Trophoblast cell (in vitro differentiated cells and primary cell): Measurements from ENCODE around the gene ANKRD42.

Experiments used
- DNase-seq, 2 donors: peaks; one replicate each; pipeline ENCODE4 v3.0.0-alpha.2; 2016
- H2AFZ ChIP-seq: 2 replicates; pipeline ENCODE4 v1.6.1; 2013; ENCODE audit warnings: low read length, moderate library complexity, mild to moderate bottlenecking; ENCODE audit not compliant: insufficient read depth, poor library complexity
- H2AK5ac ChIP-seq: 2 replicates; pipeline ENCODE4 v1.6.1; 2013; ENCODE audit warnings: mild to moderate bottlenecking, low read length
- H2BK120ac ChIP-seq: 2 replicates; pipeline ENCODE4 v1.6.1; 2013; ENCODE audit warnings: low read length, mild to moderate bottlenecking, moderate library complexity; ENCODE audit not compliant: insufficient read depth, poor library complexity
- H2BK12ac ChIP-seq: 2 replicates; pipeline ENCODE4 v1.6.1; 2013; ENCODE audit warnings: mild to moderate bottlenecking, low read length, moderate library complexity
- H2BK5ac ChIP-seq: 2 replicates; pipeline ENCODE4 v1.6.1; 2013; ENCODE audit warnings: low read length, low read depth, moderate library complexity, mild to moderate bottlenecking; ENCODE audit not compliant: poor library complexity
- H3K14ac ChIP-seq: 2 replicates; pipeline ENCODE4 v1.6.1; 2013; ENCODE audit warnings: mild to moderate bottlenecking, low read length
- H3K18ac ChIP-seq: 2 replicates; pipeline ENCODE4 v1.6.1; 2013; ENCODE audit warnings: mild to moderate bottlenecking, low read length
- H3K23ac ChIP-seq: 2 replicates; pipeline ENCODE4 v1.6.1; 2013; ENCODE audit warnings: low read length
- H3K27ac ChIP-seq: 2 replicates; pipeline ENCODE4 v1.5.1; 2013; ENCODE audit warnings: low read depth, mild to moderate bottlenecking, inconsistent platforms, low read length, moderate library complexity
- H3K27me3 ChIP-seq: 2 replicates; pipeline ENCODE4 v1.6.1; 2013; ENCODE audit warnings: inconsistent platforms, mild to moderate bottlenecking, low read length, moderate library complexity; ENCODE audit not compliant: insufficient read depth
- H3K36me3 ChIP-seq, 2 experiments: 1 replicate in 1 of 2; 2 replicates in 1 of 2; pipeline ENCODE4 v1.6.1; 2013; ENCODE audit warnings: low read length in 2 of 2, mild to moderate bottlenecking in 2 of 2, moderate library complexity in 1 of 2; ENCODE audit not compliant: insufficient read depth in 2 of 2, control insufficient read depth in 1 of 2
- H3K4ac ChIP-seq: 2 replicates; pipeline ENCODE4 v1.6.1; 2013; ENCODE audit warnings: low read depth, mild to moderate bottlenecking, low read length, moderate library complexity
- H3K4me1 ChIP-seq, 2 experiments: 1 replicate in 1 of 2; 2 replicates in 1 of 2; pipeline ENCODE4 v1.6.1; 2013; ENCODE audit warnings: low read length in 2 of 2, mild to moderate bottlenecking in 2 of 2, moderate library complexity in 1 of 2; ENCODE audit not compliant: insufficient read depth in 2 of 2, control insufficient read depth in 1 of 2
- H3K4me2 ChIP-seq: 2 replicates; pipeline ENCODE4 v1.6.1; 2013; ENCODE audit warnings: inconsistent platforms, mild to moderate bottlenecking, low read length, moderate library complexity
- H3K4me3 ChIP-seq: 2 replicates; pipeline ENCODE4 v1.5.1; 2013; ENCODE audit warnings: mild to moderate bottlenecking, low read depth, low read length, inconsistent platforms
- H3K79me1 ChIP-seq: one replicate; pipeline ENCODE4 v1.6.1; 2013; ENCODE audit warnings: low read length
- H3K79me2 ChIP-seq: 2 replicates; pipeline ENCODE4 v1.6.1; 2013; ENCODE audit warnings: low read length, mild to moderate bottlenecking; ENCODE audit not compliant: control insufficient read depth, insufficient read depth, poor library complexity
- H3K9ac ChIP-seq: 2 replicates; pipeline ENCODE4 v1.6.1; 2013; ENCODE audit warnings: mild to moderate bottlenecking, low read length
- H3K9me3 ChIP-seq: 2 replicates; pipeline ENCODE4 v1.6.1; 2013; ENCODE audit warnings: low read depth, mild to moderate bottlenecking, control low read depth, inconsistent platforms, low read length; ENCODE audit not compliant: insufficient read depth
- H4K12ac ChIP-seq: 2 replicates; pipeline ENCODE4 v1.6.1; 2013; ENCODE audit warnings: low read depth, mild to moderate bottlenecking, low read length, moderate library complexity
- H4K8ac ChIP-seq: 2 replicates; pipeline ENCODE4 v1.6.1; 2013; ENCODE audit warnings: low read depth, mild to moderate bottlenecking, low read length, moderate library complexity
- H4K91ac ChIP-seq: one replicate; pipeline ENCODE4 v1.6.1; 2013; ENCODE audit warnings: low read depth, mild to moderate bottlenecking, low read length, moderate library complexity
- WGBS: extraction: QIAGEN DNeasy Blood & Tissue Kit; methylation state at CpG from one replicate; pipeline ENCODE4 v1.1.7; 2013; ENCODE audit warnings: missing lambda C conversion rate; ENCODE audit not compliant: insufficient read length, insufficient coverage; ENCODE audit errors: extremely low coverage; 5-methylcytosine and 5-hydroxymethylcytosine counted together

The ANKRD42 gene

DNA sequence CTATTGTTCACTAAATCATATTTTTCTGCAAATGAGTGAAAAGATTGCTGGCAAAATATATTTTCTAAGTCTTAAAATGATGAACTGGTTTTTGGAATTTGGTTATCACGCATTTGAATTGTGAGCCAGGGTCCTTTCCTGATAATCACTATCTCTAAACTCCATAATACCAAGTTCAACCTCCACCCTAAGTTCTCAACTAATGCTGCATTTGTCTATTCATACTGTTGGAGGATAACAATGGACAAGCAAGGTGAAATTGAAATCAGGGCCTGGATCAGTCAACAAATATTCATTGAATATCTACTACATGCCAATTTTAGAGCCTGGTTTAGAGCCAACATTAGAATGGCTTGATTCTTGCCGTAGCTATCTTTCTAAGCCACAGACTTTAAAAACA lies 41.2 kb upstream of the ANKRD42 start:
- H3K18ac ChIP-seq, result no peak overlapping the region
- no peak overlapping the region for H2AK5ac ChIP-seq
- peaks cover 2% of the 10 kb centered on the region for H3K79me2 ChIP-seq
- no peaks in the 10 kb centered on the region for H3K9me3 ChIP-seq
- no peak overlapping the region for H4K12ac ChIP-seq
- H3K4me1 ChIP-seq, result no peaks in the 10 kb centered on the region
- no peak overlapping the region for H2AFZ ChIP-seq
- H4K91ac ChIP-seq, result no peak overlapping the region
- no peak overlapping the region for H4K8ac ChIP-seq
- no peak overlapping the region for H3K27ac ChIP-seq
- no peak overlapping the region for H3K9ac ChIP-seq
- no CpG with 5 or more reads among the region's 2 CpGs for WGBS
- no peak for DNase-seq
- no peak overlapping the region for H2BK5ac ChIP-seq
- no peak overlapping the region for H3K4ac ChIP-seq
- H3K4me3 ChIP-seq, result no peak overlapping the region
- H2BK12ac ChIP-seq, result no peak overlapping the region
- H3K36me3 ChIP-seq, result no peaks in the 10 kb centered on the region
- no peak overlapping the region for H3K4me2 ChIP-seq
- no peak overlapping the region for H3K23ac ChIP-seq
- peaks cover 9% of the 10 kb centered on the region for H3K79me1 ChIP-seq
- no peak overlapping the region for H2BK120ac ChIP-seq
- H3K27me3 ChIP-seq, result no peaks in the 10 kb centered on the region
- no peak overlapping the region for H3K14ac ChIP-seq

DNA sequence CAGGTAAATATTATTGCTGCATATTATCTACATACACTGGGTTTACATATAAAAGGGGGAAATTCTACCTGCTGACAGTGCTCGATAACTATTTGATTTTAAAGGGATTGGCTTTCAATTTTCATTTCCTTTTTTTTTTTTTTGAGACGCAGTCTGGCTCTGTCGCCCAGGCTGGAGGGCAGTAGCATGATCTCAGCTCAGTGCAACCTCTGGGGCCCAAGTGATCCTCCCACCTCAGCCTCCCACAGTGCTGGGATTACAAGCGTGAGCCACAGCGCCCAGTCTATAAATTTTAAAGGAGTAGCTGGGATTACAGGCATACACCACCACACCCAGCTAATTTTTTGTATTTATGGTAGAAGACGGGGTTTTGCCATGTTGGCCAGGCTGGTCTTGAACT lies 39.7 kb upstream of the ANKRD42 start:
- Histone ChIP-seq H3K18ac (no peak overlapping the region), H2BK120ac (no peak overlapping the region), H3K79me1 (peaks cover 17% of the 10 kb centered on the region), H3K27me3 (no peaks in the 10 kb centered on the region), H3K4ac (no peak overlapping the region), H3K4me2 (no peak overlapping the region), H3K4me3 (no peak overlapping the region), H2BK5ac (no peak overlapping the region), H2AK5ac (no peak overlapping the region), H2BK12ac (no peak overlapping the region), H3K9ac (no peak overlapping the region), H3K23ac (no peak overlapping the region), H2AFZ (no peak overlapping the region), H4K8ac (no peak overlapping the region), H3K36me3 (no peaks in the 10 kb centered on the region), H3K27ac (no peak overlapping the region), H3K14ac (no peak overlapping the region), H4K91ac (no peak overlapping the region), H3K4me1 (no peaks in the 10 kb centered on the region), H3K9me3 (no peaks in the 10 kb centered on the region), H4K12ac (no peak overlapping the region), H3K79me2 (peaks cover 11% of the 10 kb centered on the region)
- WGBS, result no CpG with 5 or more reads among the region's 6 CpGs
- DNase-seq, result no peak

DNA sequence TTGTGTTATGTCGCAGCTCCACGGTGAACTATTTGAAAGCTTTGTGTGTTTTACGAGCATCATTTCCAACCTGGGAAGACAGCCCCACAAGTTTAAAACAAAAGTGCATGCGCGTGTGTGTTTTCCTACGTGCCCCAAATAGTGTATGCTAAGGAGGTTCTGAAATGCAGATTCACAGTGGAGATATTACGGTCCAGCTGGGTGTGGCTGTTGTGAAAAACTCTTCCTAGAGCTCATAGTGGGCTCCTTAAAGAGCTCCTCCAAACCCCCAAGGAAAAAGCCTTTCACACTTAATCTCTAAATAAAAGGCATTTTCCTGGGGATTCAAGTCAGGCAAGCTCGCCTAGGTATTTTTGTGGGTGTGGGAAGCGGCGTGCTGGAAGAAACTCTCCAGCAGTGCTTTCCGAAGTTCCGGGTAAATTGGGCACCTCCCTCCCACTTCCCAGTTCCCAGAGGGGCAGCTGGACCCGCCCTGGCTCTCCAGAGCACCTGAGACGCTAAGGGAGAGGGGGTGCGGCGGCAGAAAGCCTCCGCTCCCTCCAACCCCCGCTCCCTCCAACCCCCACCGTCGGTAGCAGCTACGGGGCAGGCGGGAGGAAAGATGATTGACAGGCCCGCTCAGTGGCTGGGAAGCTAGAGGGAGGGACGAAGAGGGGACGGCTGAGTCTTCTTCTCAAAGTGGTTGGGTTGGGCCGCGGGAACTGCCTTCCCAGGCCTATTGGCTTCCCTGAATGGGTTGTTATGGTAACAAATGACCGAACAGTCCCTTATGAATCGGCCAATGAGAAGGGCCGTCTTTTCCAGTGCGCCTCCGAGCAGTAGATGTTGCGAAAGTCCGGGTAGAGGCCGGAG lies 37.1 kb upstream of the ANKRD42 start:
- Histone ChIP-seq H3K27me3 (no peaks in the 10 kb centered on the region), H3K79me1 (peaks cover 17% of the 10 kb centered on the region), H3K4me3 (peak overlapping the region; percentile 52), H4K12ac (peak overlapping the region; percentile 77), H3K23ac (no peak overlapping the region), H3K4me2 (peak overlapping the region; percentile 95), H3K9me3 (no peaks in the 10 kb centered on the region), H3K36me3 (peaks cover 0 to 2% of the 10 kb centered on the region in 2 experiments), H3K4me1 (peaks cover 4 to 6% of the 10 kb centered on the region in 2 experiments), H2BK12ac (no peak overlapping the region), H3K27ac (peak overlapping the region; percentile 57), H3K79me2 (peaks cover 16% of the 10 kb centered on the region), H2AK5ac (no peak overlapping the region), H3K9ac (peak overlapping the region; percentile 57), H2BK120ac (peak overlapping the region; percentile 26), H2AFZ (peak overlapping the region; percentile 50), H3K14ac (no peak overlapping the region), H3K4ac (no peak overlapping the region), H3K18ac (no peak overlapping the region), H4K91ac (peak overlapping the region; percentile 25), H4K8ac (peak overlapping the region; percentile 91), H2BK5ac (peak overlapping the region; percentile 44)
- peak; percentile 100 for DNase-seq
- WGBS, result no CpG with 5 or more reads among the region's 35 CpGs

DNA sequence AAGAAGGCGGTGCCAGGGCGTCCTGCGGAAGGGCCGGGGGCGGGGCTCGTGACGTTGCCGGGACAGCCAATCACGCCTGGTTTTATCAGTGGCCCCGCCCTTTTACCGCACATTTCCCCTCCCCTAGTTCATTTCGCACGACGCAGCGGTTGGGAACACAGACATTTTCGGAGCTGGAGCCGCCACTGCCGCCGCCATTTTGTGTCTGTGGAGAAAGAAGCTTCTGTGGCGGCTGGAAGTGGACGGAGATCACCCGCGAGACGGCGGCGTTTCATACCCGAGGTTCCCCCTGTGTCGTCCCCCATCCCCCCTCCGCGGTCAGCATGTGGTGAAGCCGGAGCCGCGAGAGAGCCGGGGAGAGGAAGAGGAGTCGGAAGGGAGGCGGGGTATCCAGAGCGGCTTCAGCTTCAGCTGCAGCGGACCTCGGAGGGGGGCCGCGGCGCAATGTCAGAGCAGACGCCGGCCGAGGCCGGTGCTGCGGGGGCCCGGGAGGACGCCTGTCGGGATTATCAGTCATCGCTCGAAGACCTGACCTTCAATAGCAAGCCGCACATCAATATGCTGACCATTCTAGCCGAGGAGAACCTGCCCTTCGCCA lies 36.4 kb upstream of the ANKRD42 start, which contains the start of gene PCF11:
Gene PCF11, plus strand, starts transcription at position 136 of the 598 bp plus-strand sequence. Its CDS starts 309 bp downstream, at position 445.
- peak within 1 kb of the TSS; percentile 97 for H3K27ac ChIP-seq
- peak within 1 kb of the TSS; percentile 77 for H4K12ac ChIP-seq
- H2BK12ac ChIP-seq, result no peak within 1 kb of the TSS
- peak within 1 kb of the TSS; percentile 90 for H3K18ac ChIP-seq
- H3K9ac ChIP-seq, result peak within 1 kb of the TSS; percentile 98
- peak within 1 kb of the TSS; percentile 70 for H2AK5ac ChIP-seq
- H3K23ac ChIP-seq, result peak within 1 kb of the TSS; percentile 76
- H2BK5ac ChIP-seq, result peak within 1 kb of the TSS; percentile 82
- peaks cover 16% of the 10 kb centered on the region for H3K79me2 ChIP-seq
- peak within 1 kb of the TSS; percentile 88 for H4K91ac ChIP-seq
- peaks cover 4 to 6% of the 10 kb centered on the region in 2 experiments for H3K4me1 ChIP-seq
- peak within 1 kb of the TSS; percentile 85 for H3K14ac ChIP-seq
- H3K27me3 ChIP-seq, result no peaks in the 10 kb centered on the region
- no peak for DNase-seq
- WGBS, result no CpG with 5 or more reads among the region's 55 CpGs
- H3K9me3 ChIP-seq, result no peaks in the 10 kb centered on the region
- H3K79me1 ChIP-seq, result peaks cover 17% of the 10 kb centered on the region
- peak within 1 kb of the TSS; percentile 48 for H2BK120ac ChIP-seq
- H2AFZ ChIP-seq, result peak within 1 kb of the TSS; percentile 50
- H4K8ac ChIP-seq, result peak within 1 kb of the TSS; percentile 91
- H3K4ac ChIP-seq, result peak within 1 kb of the TSS; percentile 81
- H3K4me3 ChIP-seq, result peak within 1 kb of the TSS; percentile 93
- peaks cover 0 to 2% of the 10 kb centered on the region in 2 experiments for H3K36me3 ChIP-seq
- peak within 1 kb of the TSS; percentile 95 for H3K4me2 ChIP-seq
